ENCODE results near the gene TMEM72. TPM values are rescaled to one million over a fixed set of nuclear protein-coding genes. Genes with fewer than 3 reads are reported as not detected.

Gene TMEM72
- total RNA-seq, 1 experiment from 2014 or later: not detected

- no peaks in the 10 kb centered on the region for H3K36me3 ChIP-seq (ENCODE audit: control insufficient read depth in 1 of 2, insufficient read depth in 2 of 2, low read length in 2 of 2)
- ChIA-PET RAD21 (ENCODE audit: low non-redundant PET in 1 of 2, low total read pairs in 2 of 2, uncharacterized antibody in 2 of 2, unreplicated experiment in 2 of 2) (no interaction called here), CTCF (no interaction called here), POLR2A (no interaction called here)
- H3K27me3 ChIP-seq (ENCODE audit: insufficient read depth, low read length): no peaks in the 10 kb centered on the region
- ATAC-seq (no peak), DNase-seq (ENCODE audit: low read depth, low spot score) (no peak)
- H3K4me1 ChIP-seq (ENCODE audit: control insufficient read depth in 1 of 2, insufficient read depth in 2 of 2, low read length in 2 of 2): peaks cover 17 to 26% of the 10 kb centered on the region in 2 experiments
- TF ChIP-seq FOSL1 (IDR thresholded peaks at IDR 0.05; ENCODE audit: low read depth): no peak
- no peak for TF ChIP-seq EGR1 (IDR thresholded peaks at IDR 0.05; ENCODE audit: low read depth)
- TF ChIP-seq MAX (IDR thresholded peaks at IDR 0.05): no peak
- TF ChIP-seq REST (IDR thresholded peaks at IDR 0.05; ENCODE audit: low read depth): no peak
- no peak overlapping the region for H3K4me2 ChIP-seq (ENCODE audit: low read length)
- no peaks in the 10 kb centered on the region for H4K20me1 ChIP-seq (ENCODE audit: insufficient read depth)
- H3K9ac ChIP-seq (ENCODE audit: low read length): no peak overlapping the region
- H3K9me3 ChIP-seq (ENCODE audit: control insufficient read depth in 1 of 2, insufficient read depth in 1 of 2, low read depth in 1 of 2, low read length in 2 of 2): no peaks in the 10 kb centered on the region
- no peak overlapping the region for H3K4me3 ChIP-seq (replicated peaks in 1 of 2; ENCODE audit: low read depth in 1 of 2, low read length in 2 of 2)
- H3K27ac ChIP-seq (ENCODE audit: low read depth, low read length): no peak overlapping the region
- no peak overlapping the region for H2AFZ ChIP-seq (ENCODE audit: low read depth, low read length, poor library complexity, severe bottlenecking)
- no TSS peak for BruUV-seq (replicated peaks)
- no peaks in the 10 kb centered on the region for H3K9me2 ChIP-seq (ENCODE audit: insufficient read depth)
- no peaks in the 10 kb centered on the region for H3K79me2 ChIP-seq (ENCODE audit: insufficient read depth, low read length)
- intact Hi-C loops (cut with micrococcal nuclease): no loop called here
Observed at GRCh38 chr10:44972874-44973306, 61.8 kb downstream of the TMEM72 start.

GRCh38 chr10:44973323-44974081, 62.4 kb downstream of the TMEM72 start:
- no peaks in the 10 kb centered on the region for H3K9me2 ChIP-seq (ENCODE audit: insufficient read depth)
- peaks cover 23 to 32% of the 10 kb centered on the region in 2 experiments for H3K4me1 ChIP-seq (ENCODE audit: control insufficient read depth in 1 of 2, insufficient read depth in 2 of 2, low read length in 2 of 2)
- no peak overlapping the region for H3K27ac ChIP-seq (ENCODE audit: low read depth, low read length)
- no peak overlapping the region for H3K4me2 ChIP-seq (ENCODE audit: low read length)
- H3K4me3 ChIP-seq (replicated peaks in 1 of 2; ENCODE audit: low read depth in 1 of 2, low read length in 2 of 2): no peak overlapping the region
- no peaks in the 10 kb centered on the region for H3K79me2 ChIP-seq (ENCODE audit: insufficient read depth, low read length)
- H4K20me1 ChIP-seq (ENCODE audit: insufficient read depth): no peaks in the 10 kb centered on the region
- H3K9me3 ChIP-seq (ENCODE audit: control insufficient read depth in 1 of 2, insufficient read depth in 1 of 2, low read depth in 1 of 2, low read length in 2 of 2): no peaks in the 10 kb centered on the region
- ChIA-PET CTCF (interaction anchor here (1.0 kb wide), 1 partner anchor 41 kb away, joined by 3 read pairs; no protein-coding TSS in a partner anchor), POLR2A (no interaction called here), RAD21 (ENCODE audit: low non-redundant PET in 1 of 2, low total read pairs in 2 of 2, uncharacterized antibody in 2 of 2, unreplicated experiment in 2 of 2) (no interaction called here)
- no peaks in the 10 kb centered on the region for H3K27me3 ChIP-seq (ENCODE audit: insufficient read depth, low read length)
- BruUV-seq (replicated peaks): no TSS peak
- intact Hi-C loops (cut with micrococcal nuclease): no loop called here
- ATAC-seq: no peak
- H2AFZ ChIP-seq (ENCODE audit: low read depth, low read length, poor library complexity, severe bottlenecking): no peak overlapping the region
- no peak overlapping the region for H3K9ac ChIP-seq (ENCODE audit: low read length)
- no peak for DNase-seq (ENCODE audit: low read depth, low spot score)
- H3K36me3 ChIP-seq (ENCODE audit: control insufficient read depth in 1 of 2, insufficient read depth in 2 of 2, low read length in 2 of 2): no peaks in the 10 kb centered on the region
- TF ChIP-seq SRF (IDR thresholded peaks at IDR 0.05; ENCODE audit: low read depth): no peak
- TF ChIP-seq ELF1 (IDR thresholded peaks at IDR 0.05; ENCODE audit: borderline replicate concordance, low read depth): no peak
- TF ChIP-seq FOSL1 (IDR thresholded peaks at IDR 0.05; ENCODE audit: low read depth): no peak
- no peak for TF ChIP-seq YY1 (IDR thresholded peaks at IDR 0.05; ENCODE audit: extremely low read depth, insufficient replicate concordance, low read depth, low read length)
- no peak for TF ChIP-seq REST (IDR thresholded peaks at IDR 0.05; ENCODE audit: low read depth)
- no peak for TF ChIP-seq SIN3A (IDR thresholded peaks at IDR 0.05; ENCODE audit: low read depth)
- TF ChIP-seq CBX3 (IDR thresholded peaks at IDR 0.05; ENCODE audit: low read depth): no peak
- TF ChIP-seq EGR1 (IDR thresholded peaks at IDR 0.05; ENCODE audit: low read depth): no peak
- TF ChIP-seq EZH2phosphoT487 (IDR thresholded peaks at IDR 0.05; ENCODE audit: borderline replicate concordance): no peak
- no peak for TF ChIP-seq JUND (IDR thresholded peaks at IDR 0.05)
- TF ChIP-seq POLR2AphosphoS5 (IDR thresholded peaks at IDR 0.05; ENCODE audit: low read depth, low read length): no peak
- TF ChIP-seq POLR2A (IDR thresholded peaks at IDR 0.05; ENCODE audit: borderline replicate concordance, extremely low read depth, insufficient read depth, insufficient read length): no peak

All from HCT116 (cell line).